HEK293 (cell line): ENCODE measurements around the gene FOXN3.

Experiments
- CTCF ChIA-PET: fragments of 350-600 bp; formaldehyde crosslinking; extraction: SDS; loops from one replicate; lab custom pipeline; 2021; ENCODE audit warnings: antibody characterized with exemption; lab: Yijun Ruan, JAX
- POLR2A ChIA-PET: fragments of 300-600 bp; formaldehyde crosslinking; extraction: SDS; loops from one replicate; lab custom pipeline; 2020; ENCODE audit warnings: antibody characterized with exemption, inconsistent platforms; lab: Yijun Ruan, JAX
- H3K27ac ChIP-seq: fragments of 200-500 bp; sonication (Bioruptor generic); 2 replicates; pipeline ENCODE4 v1.5.1; 2014; ENCODE audit warnings: low read depth, low read length, control low read depth, inconsistent platforms; ENCODE audit errors: extremely low read depth
- H3K36me3 ChIP-seq, 2 experiments: fragments of 200-500 bp in 1 of 2; sonication (Bioruptor generic) in 1 of 2; 1 replicate in 1 of 2; 2 replicates in 1 of 2; pipeline ENCODE4 v1.5.1; 2014 to 2017; ENCODE audit warnings: inconsistent platforms in 2 of 2, low read length in 2 of 2; ENCODE audit not compliant: control insufficient read depth in 2 of 2, insufficient read depth in 1 of 2
- H3K4me1 ChIP-seq: fragments of 200-500 bp; sonication (Bioruptor generic); 2 replicates; pipeline ENCODE4 v1.5.1; 2014; ENCODE audit warnings: mild to moderate bottlenecking, low read length, inconsistent platforms; ENCODE audit not compliant: control insufficient read depth, insufficient read depth
- H3K4me3 ChIP-seq: 2 replicates; pipeline ENCODE4 v1.5.1; 2011; ENCODE audit warnings: low read depth, mild to moderate bottlenecking, control low read depth, low read length, moderate library complexity
- H3K9me3 ChIP-seq: fragments of 200-500 bp; sonication (Bioruptor generic); 2 replicates; pipeline ENCODE4 v1.5.1; 2014; ENCODE audit warnings: low read depth, low read length, inconsistent platforms; ENCODE audit not compliant: control insufficient read depth, insufficient read depth
- BCL11A ChIP-seq: fragments of 450-650 bp; formaldehyde crosslinking; IDR thresholded peaks from 2 replicates; pipeline ENCODE4 v1.5.1; 2016; ENCODE audit warnings: low read depth, missing biosample characterization, missing genetic modification characterization
- BCL11B ChIP-seq: fragments of 450-650 bp; formaldehyde crosslinking; IDR thresholded peaks from 2 replicates; pipeline ENCODE4 v1.5.1; 2016; ENCODE audit warnings: low read depth, missing biosample characterization, missing genetic modification characterization
- BCL6B ChIP-seq: fragments of 450-650 bp; formaldehyde crosslinking; IDR thresholded peaks from 2 replicates; pipeline ENCODE4 v1.5.1; 2017; ENCODE audit warnings: missing biosample characterization, missing genetic modification characterization
- GLI4 ChIP-seq: fragments of 450-650 bp; formaldehyde crosslinking; IDR thresholded peaks from 2 replicates; pipeline ENCODE4 v1.5.1; 2016; ENCODE audit warnings: missing biosample characterization, missing genetic modification characterization
- GLIS1 ChIP-seq: fragments of 450-650 bp; formaldehyde crosslinking; IDR thresholded peaks from 2 replicates; pipeline ENCODE4 v1.5.1; 2016; ENCODE audit warnings: missing biosample characterization, missing genetic modification characterization
- HIC1 ChIP-seq: fragments of 450-650 bp; formaldehyde crosslinking; IDR thresholded peaks from 2 replicates; pipeline ENCODE4 v1.5.1; 2016; ENCODE audit warnings: missing biosample characterization, missing genetic modification characterization
- KLF9 ChIP-seq: fragments of 450-650 bp; formaldehyde crosslinking; IDR thresholded peaks from 2 replicates; pipeline ENCODE4 v1.5.1; 2016; ENCODE audit warnings: missing biosample characterization, missing genetic modification characterization, low read depth
- PBX3 ChIP-seq: sonication (generic); formaldehyde crosslinking; IDR thresholded peaks from 2 replicates; pipeline ENCODE4 v1.8.1; 2022; ENCODE audit warnings: mild to moderate bottlenecking, moderate library complexity, missing genetic modification reagents
- YY1 ChIP-seq: fragments of 450-650 bp; formaldehyde crosslinking; IDR thresholded peaks from 2 replicates; pipeline ENCODE4 v1.5.1; 2018; ENCODE audit warnings: missing biosample characterization, missing genetic modification characterization
- ZBTB48 ChIP-seq: fragments of 450-650 bp; formaldehyde crosslinking; IDR thresholded peaks from 2 replicates; pipeline ENCODE4 v1.5.1; 2016; ENCODE audit warnings: missing biosample characterization, missing genetic modification characterization
- ZFP41 ChIP-seq: fragments of 450-650 bp; formaldehyde crosslinking; IDR thresholded peaks from 2 replicates; pipeline ENCODE4 v1.5.1; 2016; ENCODE audit warnings: missing biosample characterization, missing genetic modification characterization, borderline replicate concordance
- ZFP69B ChIP-seq: fragments of 450-650 bp; formaldehyde crosslinking; IDR thresholded peaks from 2 replicates; pipeline ENCODE4 v1.5.1; 2016; ENCODE audit warnings: missing biosample characterization, missing genetic modification characterization
- ZNF2 ChIP-seq: fragments of 450-650 bp; formaldehyde crosslinking; IDR thresholded peaks from 2 replicates; pipeline ENCODE4 v1.5.1; 2016; ENCODE audit warnings: missing biosample characterization, missing genetic modification characterization
- ZNF223 ChIP-seq: fragments of 450-650 bp; formaldehyde crosslinking; IDR thresholded peaks from 2 replicates; pipeline ENCODE4 v1.5.1; 2016; ENCODE audit warnings: missing biosample characterization, missing genetic modification characterization
- ZNF266 ChIP-seq: fragments of 450-650 bp; formaldehyde crosslinking; IDR thresholded peaks from 2 replicates; pipeline ENCODE4 v1.5.1; 2016; ENCODE audit warnings: missing biosample characterization, missing genetic modification characterization, low read depth
- ZNF302 ChIP-seq: fragments of 450-650 bp; formaldehyde crosslinking; IDR thresholded peaks from 2 replicates; pipeline ENCODE4 v1.5.1; 2016; ENCODE audit warnings: missing biosample characterization, missing genetic modification characterization, low read depth
- ZNF341 ChIP-seq: fragments of 450-650 bp; formaldehyde crosslinking; IDR thresholded peaks from 2 replicates; pipeline ENCODE4; 2016; ENCODE audit warnings: low read depth, missing biosample characterization, missing genetic modification characterization
- ZNF394 ChIP-seq: fragments of 450-650 bp; formaldehyde crosslinking; IDR thresholded peaks from 2 replicates; pipeline ENCODE4 v1.5.1; 2016; ENCODE audit warnings: missing biosample characterization, missing genetic modification characterization, mild to moderate bottlenecking, moderate library complexity, borderline replicate concordance
- ZNF404 ChIP-seq: fragments of 450-650 bp; formaldehyde crosslinking; IDR thresholded peaks from 2 replicates; pipeline ENCODE4 v1.5.1; 2017; ENCODE audit warnings: missing biosample characterization, missing genetic modification characterization
- ZNF449 ChIP-seq: fragments of 450-650 bp; formaldehyde crosslinking; IDR thresholded peaks from 2 replicates; pipeline ENCODE4 v1.5.1; 2017; ENCODE audit warnings: missing biosample characterization, mild to moderate bottlenecking, missing genetic modification characterization, moderate library complexity
- ZNF521 ChIP-seq: fragments of 450-650 bp; formaldehyde crosslinking; IDR thresholded peaks from 2 replicates; pipeline ENCODE4 v1.5.1; 2017; ENCODE audit warnings: missing biosample characterization, mild to moderate bottlenecking, missing genetic modification characterization
- ZNF701 ChIP-seq: fragments of 450-650 bp; formaldehyde crosslinking; IDR thresholded peaks from 2 replicates; pipeline ENCODE4 v1.5.1; 2016; ENCODE audit warnings: missing biosample characterization, missing genetic modification characterization
- ZNF830 ChIP-seq: fragments of 450-650 bp; IDR thresholded peaks from 2 replicates; pipeline ENCODE4 v1.5.0; 2018; ENCODE audit warnings: missing biosample characterization, missing genetic modification characterization, low read depth, mild to moderate bottlenecking, moderate library complexity
- TF ChIP-seq, protein P1 (sequence below): fragments of 450-650 bp; formaldehyde crosslinking; IDR thresholded peaks from 2 replicates; pipeline ENCODE4 v1.5.1; 2017; ENCODE audit warnings: missing biosample characterization, missing genetic modification characterization
- TF ChIP-seq, protein P2 (sequence below): fragments of 450-650 bp; formaldehyde crosslinking; IDR thresholded peaks from 2 replicates; pipeline ENCODE4 v1.5.1; 2016; ENCODE audit warnings: missing biosample characterization, missing genetic modification characterization

The FOXN3 gene

GRCh38 chr14:89282191-89282590 is 134.8 kb downstream of the FOXN3 start (continued):
- TF ChIP-seq, protein P1, sequence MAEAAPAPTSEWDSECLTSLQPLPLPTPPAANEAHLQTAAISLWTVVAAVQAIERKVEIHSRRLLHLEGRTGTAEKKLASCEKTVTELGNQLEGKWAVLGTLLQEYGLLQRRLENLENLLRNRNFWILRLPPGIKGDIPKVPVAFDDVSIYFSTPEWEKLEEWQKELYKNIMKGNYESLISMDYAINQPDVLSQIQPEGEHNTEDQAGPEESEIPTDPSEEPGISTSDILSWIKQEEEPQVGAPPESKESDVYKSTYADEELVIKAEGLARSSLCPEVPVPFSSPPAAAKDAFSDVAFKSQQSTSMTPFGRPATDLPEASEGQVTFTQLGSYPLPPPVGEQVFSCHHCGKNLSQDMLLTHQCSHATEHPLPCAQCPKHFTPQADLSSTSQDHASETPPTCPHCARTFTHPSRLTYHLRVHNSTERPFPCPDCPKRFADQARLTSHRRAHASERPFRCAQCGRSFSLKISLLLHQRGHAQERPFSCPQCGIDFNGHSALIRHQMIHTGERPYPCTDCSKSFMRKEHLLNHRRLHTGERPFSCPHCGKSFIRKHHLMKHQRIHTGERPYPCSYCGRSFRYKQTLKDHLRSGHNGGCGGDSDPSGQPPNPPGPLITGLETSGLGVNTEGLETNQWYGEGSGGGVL (tag by site-specific recombination) = no peak
- TF ChIP-seq ZNF830 (tag by site-specific recombination) = no peak
- no peak for TF ChIP-seq HIC1 (tag by site-specific recombination)
- TF ChIP-seq ZFP69B (tag by site-specific recombination) = no peak
- TF ChIP-seq BCL11B (tag by site-specific recombination) = no peak
- TF ChIP-seq ZNF266 (tag by site-specific recombination) = no peak
- TF ChIP-seq PBX3 (CRISPR knock-in tag) = no peak
- no peak for TF ChIP-seq ZNF449 (tag by site-specific recombination)
- no peak for TF ChIP-seq ZNF2 (tag by site-specific recombination)
- no peak for TF ChIP-seq ZNF223

GRCh38 chr14:89280600-89280999 is 136.4 kb downstream of the FOXN3 start:
- TF ChIP-seq KLF9 (tag by site-specific recombination) = no peak
- no peak for TF ChIP-seq ZNF701
- TF ChIP-seq BCL6B (tag by site-specific recombination) = no peak
- no peak for TF ChIP-seq ZNF341
- TF ChIP-seq ZNF394 (tag by site-specific recombination) = no peak
- no peak for TF ChIP-seq GLIS1 (tag by site-specific recombination)
- no peak for TF ChIP-seq ZNF302 (tag by site-specific recombination)
- TF ChIP-seq GLI4 (tag by site-specific recombination) = no peak
- TF ChIP-seq ZBTB48 (tag by site-specific recombination) = no peak
- TF ChIP-seq ZNF521 (tag by site-specific recombination) = no peak
- TF ChIP-seq ZFP41 (tag by site-specific recombination) = no peak
- TF ChIP-seq, protein P2, sequence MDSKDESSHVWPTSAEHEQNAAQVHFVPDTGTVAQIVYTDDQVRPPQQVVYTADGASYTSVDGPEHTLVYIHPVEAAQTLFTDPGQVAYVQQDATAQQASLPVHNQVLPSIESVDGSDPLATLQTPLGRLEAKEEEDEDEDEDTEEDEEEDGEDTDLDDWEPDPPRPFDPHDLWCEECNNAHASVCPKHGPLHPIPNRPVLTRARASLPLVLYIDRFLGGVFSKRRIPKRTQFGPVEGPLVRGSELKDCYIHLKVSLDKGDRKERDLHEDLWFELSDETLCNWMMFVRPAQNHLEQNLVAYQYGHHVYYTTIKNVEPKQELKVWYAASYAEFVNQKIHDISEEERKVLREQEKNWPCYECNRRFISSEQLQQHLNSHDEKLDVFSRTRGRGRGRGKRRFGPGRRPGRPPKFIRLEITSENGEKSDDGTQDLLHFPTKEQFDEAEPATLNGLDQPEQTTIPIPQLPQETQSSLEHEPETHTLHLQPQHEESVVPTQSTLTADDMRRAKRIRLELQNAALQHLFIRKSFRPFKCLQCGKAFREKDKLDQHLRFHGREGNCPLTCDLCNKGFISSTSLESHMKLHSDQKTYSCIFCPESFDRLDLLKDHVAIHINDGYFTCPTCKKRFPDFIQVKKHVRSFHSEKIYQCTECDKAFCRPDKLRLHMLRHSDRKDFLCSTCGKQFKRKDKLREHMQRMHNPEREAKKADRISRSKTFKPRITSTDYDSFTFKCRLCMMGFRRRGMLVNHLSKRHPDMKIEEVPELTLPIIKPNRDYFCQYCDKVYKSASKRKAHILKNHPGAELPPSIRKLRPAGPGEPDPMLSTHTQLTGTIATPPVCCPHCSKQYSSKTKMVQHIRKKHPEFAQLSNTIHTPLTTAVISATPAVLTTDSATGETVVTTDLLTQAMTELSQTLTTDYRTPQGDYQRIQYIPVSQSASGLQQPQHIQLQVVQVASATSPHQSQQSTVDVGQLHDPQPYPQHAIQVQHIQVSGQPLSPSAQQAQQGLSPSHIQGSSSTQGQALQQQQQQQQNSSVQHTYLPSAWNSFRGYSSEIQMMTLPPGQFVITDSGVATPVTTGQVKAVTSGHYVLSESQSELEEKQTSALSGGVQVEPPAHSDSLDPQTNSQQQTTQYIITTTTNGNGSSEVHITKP (tag by site-specific recombination) = no peak
- TF ChIP-seq ZNF404 = no peak
- no peak for TF ChIP-seq ZNF266 (tag by site-specific recombination)
- no peak for TF ChIP-seq BCL11A (tag by site-specific recombination)
- TF ChIP-seq YY1 (tag by site-specific recombination) = no peak
- Histone ChIP-seq H3K4me3 (no peak overlapping the region), H3K9me3 (no peaks in the 10 kb centered on the region), H3K27ac (no peak overlapping the region), H3K36me3 (no peaks in the 10 kb centered on the region), H3K4me1 (peaks cover 13% of the 10 kb centered on the region; the same call in 1 of the 2 replicates)
- ChIA-PET CTCF (no interaction called here), POLR2A (no interaction called here)
